Fibroblast of pulmonary artery (primary cell): ENCODE results near the gene CD320.
"Not testable (repeated sequence)": the region's sequence is repeated elsewhere in the genome, so short reads cannot be mapped to it uniquely, and the experiment has no call there.

Source experiments
- DNase-seq: peaks from one replicate; pipeline ENCODE4 v3.0.0-alpha.2; 2010; ENCODE audit warnings: low read depth
- H3K4me3 ChIP-seq: replicated peaks from 2 replicates; pipeline ENCODE4 v1.5.1; 2011; ENCODE audit warnings: low read depth, mild to moderate bottlenecking, control low read depth, low read length, moderate library complexity
- TF ChIP-seq, protein P1 (sequence below): IDR thresholded peaks from 2 replicates; pipeline ENCODE4 v1.5.1; 2011; ENCODE audit warnings: mild to moderate bottlenecking, control low read depth, low read length, inconsistent platforms; ENCODE audit errors: missing control alignments

CD320 gene

DNA sequence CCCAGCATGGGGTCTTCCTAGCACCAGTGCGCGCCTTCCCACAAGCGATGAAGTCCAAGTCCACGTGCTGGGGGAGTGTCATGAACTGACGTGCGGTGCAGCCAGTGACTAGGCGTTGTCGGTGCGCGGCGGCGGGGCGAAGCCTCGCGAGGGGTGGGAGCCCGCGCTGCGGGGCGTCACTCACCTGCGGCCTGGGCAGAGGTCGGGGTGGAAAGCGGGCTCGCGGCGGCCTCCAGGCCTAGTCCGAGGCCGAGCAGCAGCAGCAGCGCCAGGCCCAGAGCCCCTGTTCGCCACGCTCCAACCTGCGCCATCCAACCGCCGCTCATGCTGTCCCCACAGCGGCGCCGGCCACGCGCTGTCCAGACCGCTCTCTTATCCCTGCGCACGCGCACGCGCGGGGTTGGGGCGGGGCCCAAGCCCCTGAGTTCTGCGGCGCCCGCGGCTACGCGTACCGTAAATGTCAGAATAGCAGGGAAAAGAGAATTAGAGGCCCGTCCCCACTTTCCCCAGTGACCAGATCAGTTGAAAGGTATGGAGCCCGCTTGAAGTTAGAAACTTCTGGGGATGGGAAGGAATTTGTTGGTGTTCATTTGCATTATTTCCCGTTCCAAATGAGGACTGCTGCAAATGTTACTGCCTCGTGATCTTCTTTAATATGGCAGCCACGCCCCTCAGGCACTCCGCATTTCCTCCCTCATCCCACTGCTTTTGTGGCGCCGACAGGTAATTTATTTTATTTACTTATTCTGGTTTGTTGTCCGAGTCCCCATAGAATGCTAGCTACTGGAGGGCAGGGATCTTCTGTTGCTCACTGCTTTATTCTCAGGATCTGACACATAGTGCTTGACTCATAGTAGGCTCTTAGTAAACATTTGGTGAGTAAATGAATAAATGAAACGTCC, at the start of gene CD320:
CD320 (minus strand) TSS at position 394 of the 902 bp plus-strand sequence; CDS start at position 326, 68 bp downstream.
- peak within 1 kb of the TSS; percentile 66 for H3K4me3 ChIP-seq
- TF ChIP-seq, protein P1, sequence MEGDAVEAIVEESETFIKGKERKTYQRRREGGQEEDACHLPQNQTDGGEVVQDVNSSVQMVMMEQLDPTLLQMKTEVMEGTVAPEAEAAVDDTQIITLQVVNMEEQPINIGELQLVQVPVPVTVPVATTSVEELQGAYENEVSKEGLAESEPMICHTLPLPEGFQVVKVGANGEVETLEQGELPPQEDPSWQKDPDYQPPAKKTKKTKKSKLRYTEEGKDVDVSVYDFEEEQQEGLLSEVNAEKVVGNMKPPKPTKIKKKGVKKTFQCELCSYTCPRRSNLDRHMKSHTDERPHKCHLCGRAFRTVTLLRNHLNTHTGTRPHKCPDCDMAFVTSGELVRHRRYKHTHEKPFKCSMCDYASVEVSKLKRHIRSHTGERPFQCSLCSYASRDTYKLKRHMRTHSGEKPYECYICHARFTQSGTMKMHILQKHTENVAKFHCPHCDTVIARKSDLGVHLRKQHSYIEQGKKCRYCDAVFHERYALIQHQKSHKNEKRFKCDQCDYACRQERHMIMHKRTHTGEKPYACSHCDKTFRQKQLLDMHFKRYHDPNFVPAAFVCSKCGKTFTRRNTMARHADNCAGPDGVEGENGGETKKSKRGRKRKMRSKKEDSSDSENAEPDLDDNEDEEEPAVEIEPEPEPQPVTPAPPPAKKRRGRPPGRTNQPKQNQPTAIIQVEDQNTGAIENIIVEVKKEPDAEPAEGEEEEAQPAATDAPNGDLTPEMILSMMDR: no peak
- DNase-seq: peak; percentile 90

DNA sequence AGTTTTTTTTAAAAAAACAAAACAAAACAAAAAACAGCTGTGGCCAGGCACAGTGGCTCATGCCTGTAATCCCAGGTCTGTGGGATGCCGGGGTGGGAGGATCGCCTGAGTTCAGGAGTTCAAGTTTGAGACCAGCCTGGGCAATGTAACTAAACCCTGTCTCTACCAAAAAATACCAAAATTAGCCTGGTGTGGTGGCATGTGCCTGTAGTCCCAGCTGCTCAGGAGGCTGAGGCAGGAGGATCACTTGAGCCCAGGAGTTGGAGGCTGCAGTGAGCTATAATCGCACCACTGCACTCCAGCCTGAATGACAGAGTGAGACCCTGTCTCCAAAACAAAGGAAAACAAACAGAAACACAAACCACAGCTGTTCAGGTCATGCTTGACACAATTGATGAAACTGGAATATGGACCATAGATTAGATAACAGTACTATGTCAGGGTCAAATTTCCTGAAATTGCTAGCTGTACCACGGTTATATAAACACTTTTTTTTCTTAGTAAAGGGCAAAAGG, 48.9 kb upstream of the CD320 start:
- peak; percentile 64 for DNase-seq
- H3K4me3 ChIP-seq: no peak overlapping the region
- TF ChIP-seq, protein P1: no peak

DNA sequence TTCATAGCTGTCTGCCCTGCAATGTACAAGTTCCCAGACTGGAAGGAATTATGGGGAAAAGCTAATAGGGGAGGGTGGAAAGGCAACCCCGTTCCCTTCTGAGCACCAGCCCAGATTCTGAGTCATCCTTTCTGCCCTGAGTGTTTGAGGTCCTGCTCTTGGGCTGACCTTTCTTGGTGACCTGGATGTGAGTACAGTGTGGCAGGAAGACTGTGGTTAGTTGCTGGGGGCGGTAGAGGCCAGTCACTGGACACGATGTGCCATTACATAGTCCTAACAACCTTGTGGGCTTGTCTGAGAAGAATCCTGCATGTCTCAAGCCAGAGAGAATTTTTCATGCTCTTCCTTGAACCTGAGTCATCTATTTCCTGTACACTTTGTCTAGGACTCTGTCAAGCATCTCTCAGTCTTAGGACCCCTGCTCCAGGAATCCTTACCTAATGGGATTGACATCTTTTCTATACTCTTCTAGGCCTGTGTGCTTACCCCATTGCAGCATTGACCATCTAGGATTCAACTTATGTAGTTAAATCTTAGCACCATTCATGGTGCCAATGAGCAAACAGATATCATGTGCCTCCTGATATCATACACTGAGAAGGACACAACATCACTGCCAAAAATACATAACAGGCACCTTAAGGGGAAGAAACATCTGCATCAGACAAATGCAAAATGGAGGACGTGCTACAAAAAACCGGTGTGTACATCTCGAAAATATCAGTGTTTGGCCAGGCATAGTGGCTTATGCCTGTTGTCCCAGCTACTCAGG, 47.7 kb upstream of the CD320 start:
- H3K4me3 ChIP-seq: no peak overlapping the region
- peak; percentile 98 for DNase-seq
- TF ChIP-seq, protein P1: no peak

DNA sequence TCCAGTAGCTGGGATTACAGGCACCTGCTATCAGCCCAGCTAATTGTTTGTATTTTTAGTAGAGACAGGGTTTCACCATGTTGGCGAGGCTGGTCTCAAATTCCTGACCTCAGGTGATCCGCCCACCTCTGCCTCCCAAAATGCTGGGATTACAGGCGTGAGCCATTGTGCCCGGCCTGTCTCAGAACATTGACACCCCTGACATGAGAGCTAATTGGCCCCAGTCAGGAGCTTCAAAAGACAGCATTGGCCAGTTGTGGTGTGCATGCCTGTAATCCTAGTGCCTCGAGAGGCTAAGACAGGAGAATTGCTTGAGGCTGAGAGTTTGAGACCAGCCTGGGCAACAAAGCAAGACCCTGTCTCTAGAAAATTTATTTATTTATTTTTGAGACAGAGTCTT, 44.7 kb upstream of the CD320 start:
- not testable (repeated sequence) for H3K4me3 ChIP-seq, DNase-seq

DNA sequence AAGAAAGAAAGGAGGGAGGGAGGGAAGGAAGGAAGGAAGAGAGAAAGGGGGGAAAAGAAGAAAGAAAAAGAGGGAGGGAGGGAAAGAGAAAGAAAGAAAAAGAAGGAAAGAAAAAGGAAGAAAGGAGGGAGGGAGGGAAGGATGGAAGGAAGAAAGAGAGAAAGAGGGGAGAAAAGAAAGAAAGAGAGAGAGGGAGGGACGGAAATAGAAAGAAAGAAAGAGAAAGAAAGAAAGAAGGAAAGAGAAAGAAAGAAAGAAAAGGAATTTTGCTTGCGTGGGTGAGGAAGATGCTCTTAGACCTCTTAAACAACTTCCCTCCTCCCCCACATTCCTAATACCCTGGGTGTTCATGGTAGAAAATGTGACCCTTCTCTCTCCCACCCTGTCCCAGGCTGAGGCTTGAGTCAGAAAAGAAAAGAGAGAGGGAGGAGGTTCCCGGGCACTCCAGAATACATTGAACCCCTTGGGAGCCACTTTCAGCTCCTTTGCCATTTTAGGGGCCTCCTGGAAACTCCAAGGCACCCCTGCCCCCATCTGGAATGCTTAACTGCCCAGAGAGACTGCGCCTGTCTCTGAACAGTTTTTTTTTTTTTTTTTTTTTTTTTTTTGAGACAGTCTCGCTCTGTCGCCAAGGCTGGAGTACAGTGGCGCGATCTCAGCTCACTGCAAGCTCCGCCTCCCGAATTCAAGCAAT, 44.1 kb upstream of the CD320 start:
- TF ChIP-seq, protein P1: no peak
- peak overlapping the region; percentile 13 for H3K4me3 ChIP-seq
- peak; percentile 71 for DNase-seq

DNA sequence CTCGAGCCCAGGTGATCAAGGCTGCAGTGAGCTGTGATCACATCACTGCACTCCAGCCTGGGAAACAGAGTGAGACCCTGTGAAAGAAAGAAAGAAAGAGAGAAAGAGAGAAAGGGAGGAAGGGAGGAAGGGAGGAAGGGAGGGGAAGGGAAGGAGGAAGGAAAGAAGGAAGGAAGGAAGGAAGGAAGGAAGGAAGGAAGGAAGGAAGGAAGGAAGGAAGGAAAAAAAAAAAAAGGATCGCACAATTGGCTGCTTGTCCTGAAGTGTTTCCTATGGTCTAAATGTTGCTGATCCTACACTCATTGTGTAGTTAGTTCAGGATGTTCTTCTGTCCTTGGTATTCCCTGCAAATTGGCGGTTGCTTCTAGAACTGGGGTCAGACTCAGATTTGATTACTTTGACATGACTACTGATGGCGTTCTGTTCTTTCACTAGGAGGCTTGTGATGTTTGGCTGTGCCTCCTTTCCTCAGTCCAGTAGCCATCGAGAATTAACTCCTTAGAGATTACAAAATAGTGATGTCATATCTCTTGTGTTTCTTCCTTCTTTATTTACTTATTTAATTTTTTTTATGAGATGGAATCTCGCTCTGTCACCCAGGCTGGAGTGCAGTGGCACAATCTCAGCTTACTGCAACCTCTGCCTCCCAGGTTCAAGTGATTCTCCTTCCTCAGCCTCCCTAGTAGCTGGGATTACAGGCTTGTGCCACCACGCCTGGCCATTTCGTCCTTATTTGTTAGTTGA, 41.6 kb upstream of the CD320 start:
- H3K4me3 ChIP-seq, DNase-seq: not testable (repeated sequence)

DNA sequence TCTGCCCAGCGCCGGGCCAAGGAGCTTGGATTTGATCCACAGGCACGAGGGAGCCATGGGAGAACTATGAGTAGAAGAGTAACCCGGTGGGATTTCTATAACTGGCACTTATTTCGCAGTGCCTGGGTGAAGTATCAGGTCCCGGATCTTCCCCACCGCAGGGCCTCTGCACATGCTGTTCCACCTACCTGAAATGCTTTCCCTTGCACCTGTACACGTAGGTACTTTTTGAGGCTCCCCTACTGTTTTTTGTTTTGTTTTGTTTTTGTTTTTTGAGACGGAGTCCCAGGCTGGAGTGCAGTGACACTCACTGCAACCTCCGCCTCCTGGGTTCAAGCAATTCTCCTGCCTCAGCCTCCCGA, 35.3 kb upstream of the CD320 start:
- peak overlapping the region; percentile 61 for H3K4me3 ChIP-seq

More for the DNA sequence above, 35.3 kb upstream of the CD320 start:
- TF ChIP-seq, protein P1: no peak
- no peak for DNase-seq
